ENCODE measurements around the gene ANKRD62.
"Not testable (repeated sequence)": the region's sequence is repeated elsewhere in the genome, so short reads cannot be mapped to it uniquely, and the experiment has no call there.

The ANKRD62 gene

GRCh38 chr18:12098374-12098773, 4.7 kb downstream of the ANKRD62 start:
- H3K9ac ChIP-seq (ENCODE audit: low read depth in 1 of 2, low read length in 2 of 2), result no peak overlapping the region
- H3K27me3 ChIP-seq (ENCODE audit: control insufficient read depth in 1 of 2, insufficient read depth in 2 of 2, low read length in 2 of 2), result no peaks in the 10 kb centered on the region
- H3K36me3 ChIP-seq (ENCODE audit: control insufficient read depth in 1 of 2, insufficient read depth in 2 of 2, low read length in 2 of 2), result no peaks in the 10 kb centered on the region
- H3K9me3 ChIP-seq (ENCODE audit: control insufficient read depth in 1 of 2, low read length in 2 of 2), result no peaks in the 10 kb centered on the region
- H3K4me1 ChIP-seq (ENCODE audit: control insufficient read depth in 1 of 2, insufficient read depth in 2 of 2, low read length in 2 of 2), result no peaks in the 10 kb centered on the region
- no peak overlapping the region for H3K4me3 ChIP-seq (ENCODE audit: low read depth in 1 of 2, low read length in 2 of 2)
- no peak overlapping the region for H3K27ac ChIP-seq (ENCODE audit: low read depth, low read length)

GRCh38 chr18:12099160-12099559, 5.5 kb downstream of the ANKRD62 start:
- Histone ChIP-seq H3K27ac (ENCODE audit: low read depth, low read length) (no peak overlapping the region), H3K4me3 (ENCODE audit: low read depth in 1 of 2, low read length in 2 of 2) (no peak overlapping the region), H3K4me1 (ENCODE audit: control insufficient read depth in 1 of 2, insufficient read depth in 2 of 2, low read length in 2 of 2) (no peaks in the 10 kb centered on the region), H3K27me3 (ENCODE audit: control insufficient read depth in 1 of 2, insufficient read depth in 2 of 2, low read length in 2 of 2) (no peaks in the 10 kb centered on the region), H3K9me3 (ENCODE audit: control insufficient read depth in 1 of 2, low read length in 2 of 2) (no peaks in the 10 kb centered on the region), H3K9ac (ENCODE audit: low read depth in 1 of 2, low read length in 2 of 2) (no peak overlapping the region), H3K36me3 (ENCODE audit: control insufficient read depth in 1 of 2, insufficient read depth in 2 of 2, low read length in 2 of 2) (no peaks in the 10 kb centered on the region)

- Histone ChIP-seq H3K9ac (ENCODE audit: low read depth in 1 of 2, low read length in 2 of 2) (no peak overlapping the region), H3K4me1 (ENCODE audit: control insufficient read depth in 1 of 2, insufficient read depth in 2 of 2, low read length in 2 of 2) (no peaks in the 10 kb centered on the region), H3K27me3 (ENCODE audit: control insufficient read depth in 1 of 2, insufficient read depth in 2 of 2, low read length in 2 of 2) (no peaks in the 10 kb centered on the region), H3K36me3 (ENCODE audit: control insufficient read depth in 1 of 2, insufficient read depth in 2 of 2, low read length in 2 of 2) (no peaks in the 10 kb centered on the region), H3K9me3 (ENCODE audit: control insufficient read depth in 1 of 2, low read length in 2 of 2) (no peaks in the 10 kb centered on the region), H3K27ac (ENCODE audit: low read depth, low read length) (no peak overlapping the region), H3K4me3 (ENCODE audit: low read depth in 1 of 2, low read length in 2 of 2) (no peak overlapping the region)
These were observed 7.6 kb downstream of the ANKRD62 start for GRCh38 chr18:12101266-12101665.

DNA sequence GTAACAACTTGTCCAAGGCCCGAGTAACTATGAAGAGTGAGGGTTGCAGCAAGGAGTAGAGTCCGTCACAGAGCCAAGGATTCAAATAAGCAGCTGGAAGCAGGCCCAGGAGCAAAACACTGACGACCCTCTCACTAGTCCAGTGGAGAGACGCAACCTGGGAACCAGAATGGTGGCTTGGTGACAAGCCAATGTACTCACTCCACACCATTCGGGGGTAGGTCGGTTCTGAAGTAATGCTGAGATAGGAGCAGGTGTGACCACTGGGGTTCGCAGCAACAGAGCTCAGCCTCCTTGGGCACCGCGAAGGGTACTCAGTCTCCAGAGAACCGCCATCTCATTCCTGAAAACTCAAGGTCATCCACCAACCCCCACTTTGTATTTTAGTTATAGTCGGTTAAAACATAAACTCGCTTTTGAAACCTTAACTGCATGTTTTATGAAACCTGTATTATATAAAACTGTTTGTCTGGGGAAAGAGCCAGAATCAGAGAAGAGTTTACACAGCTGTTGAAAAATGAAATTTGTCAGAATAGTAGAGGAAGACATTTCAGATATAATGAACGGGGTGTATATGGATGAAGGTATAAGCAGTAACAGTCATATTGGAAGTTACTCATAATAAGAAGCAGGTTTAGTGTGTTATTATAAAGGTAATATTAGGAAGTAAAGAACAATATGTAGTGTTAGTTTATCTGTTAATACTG, 8.6 kb downstream of the ANKRD62 start:
- H3K4me1 ChIP-seq (ENCODE audit: control insufficient read depth in 1 of 2, insufficient read depth in 2 of 2, low read length in 2 of 2), result no peaks in the 10 kb centered on the region
- H3K9ac ChIP-seq (ENCODE audit: low read depth in 1 of 2, low read length in 2 of 2), result no peak overlapping the region
- H3K27ac ChIP-seq (ENCODE audit: low read depth, low read length), result no peak overlapping the region
- H3K4me3 ChIP-seq (ENCODE audit: low read depth in 1 of 2, low read length in 2 of 2), result no peak overlapping the region
- no peaks in the 10 kb centered on the region for H3K27me3 ChIP-seq (ENCODE audit: control insufficient read depth in 1 of 2, insufficient read depth in 2 of 2, low read length in 2 of 2)
- no peaks in the 10 kb centered on the region for H3K36me3 ChIP-seq (ENCODE audit: control insufficient read depth in 1 of 2, insufficient read depth in 2 of 2, low read length in 2 of 2)
- no peaks in the 10 kb centered on the region for H3K9me3 ChIP-seq (ENCODE audit: control insufficient read depth in 1 of 2, low read length in 2 of 2)

GRCh38 chr18:12106471-12106870, 12.8 kb downstream of the ANKRD62 start:
- H3K36me3 ChIP-seq (ENCODE audit: control insufficient read depth in 1 of 2, insufficient read depth in 2 of 2, low read length in 2 of 2), result no peaks in the 10 kb centered on the region
- no peaks in the 10 kb centered on the region for H3K27me3 ChIP-seq (ENCODE audit: control insufficient read depth in 1 of 2, insufficient read depth in 2 of 2, low read length in 2 of 2)
- H3K4me3 ChIP-seq (ENCODE audit: low read depth in 1 of 2, low read length in 2 of 2), result no peak overlapping the region
- no peak overlapping the region for H3K27ac ChIP-seq (ENCODE audit: low read depth, low read length)
- no peaks in the 10 kb centered on the region for H3K9me3 ChIP-seq (ENCODE audit: control insufficient read depth in 1 of 2, low read length in 2 of 2)
- no peaks in the 10 kb centered on the region for H3K4me1 ChIP-seq (ENCODE audit: control insufficient read depth in 1 of 2, insufficient read depth in 2 of 2, low read length in 2 of 2)
- H3K9ac ChIP-seq (ENCODE audit: low read depth in 1 of 2, low read length in 2 of 2), result no peak overlapping the region

DNA sequence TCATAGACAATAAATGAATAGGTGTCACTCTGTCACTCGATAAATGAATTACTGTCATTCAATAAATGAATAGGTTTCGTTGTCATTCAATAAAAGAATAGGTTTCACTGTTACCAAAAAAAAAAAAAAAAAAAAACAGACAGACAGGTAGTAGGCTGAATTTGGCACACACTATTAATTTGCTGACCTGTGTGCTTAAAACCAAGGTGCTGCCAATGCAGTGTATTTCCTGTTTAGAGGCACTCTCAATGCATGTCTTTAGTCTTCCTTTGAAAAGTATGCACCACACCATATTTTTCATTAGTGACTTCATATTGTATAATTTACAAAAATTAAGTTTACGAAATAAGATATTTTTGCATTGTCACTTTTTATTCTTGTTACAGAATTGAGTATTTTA, 16.2 kb downstream of the ANKRD62 start:
- Histone ChIP-seq H3K27me3 (ENCODE audit: control insufficient read depth in 1 of 2, insufficient read depth in 2 of 2, low read length in 2 of 2) (no peaks in the 10 kb centered on the region), H3K9me3 (ENCODE audit: control insufficient read depth in 1 of 2, low read length in 2 of 2) (no peaks in the 10 kb centered on the region), H3K9ac (ENCODE audit: low read depth in 1 of 2, low read length in 2 of 2) (no peak overlapping the region), H3K4me1 (ENCODE audit: control insufficient read depth in 1 of 2, insufficient read depth in 2 of 2, low read length in 2 of 2) (no peaks in the 10 kb centered on the region), H3K4me3 (ENCODE audit: low read depth in 1 of 2, low read length in 2 of 2) (no peak overlapping the region), H3K27ac (ENCODE audit: low read depth, low read length) (no peak overlapping the region), H3K36me3 (ENCODE audit: control insufficient read depth in 1 of 2, insufficient read depth in 2 of 2, low read length in 2 of 2) (no peaks in the 10 kb centered on the region)

DNA sequence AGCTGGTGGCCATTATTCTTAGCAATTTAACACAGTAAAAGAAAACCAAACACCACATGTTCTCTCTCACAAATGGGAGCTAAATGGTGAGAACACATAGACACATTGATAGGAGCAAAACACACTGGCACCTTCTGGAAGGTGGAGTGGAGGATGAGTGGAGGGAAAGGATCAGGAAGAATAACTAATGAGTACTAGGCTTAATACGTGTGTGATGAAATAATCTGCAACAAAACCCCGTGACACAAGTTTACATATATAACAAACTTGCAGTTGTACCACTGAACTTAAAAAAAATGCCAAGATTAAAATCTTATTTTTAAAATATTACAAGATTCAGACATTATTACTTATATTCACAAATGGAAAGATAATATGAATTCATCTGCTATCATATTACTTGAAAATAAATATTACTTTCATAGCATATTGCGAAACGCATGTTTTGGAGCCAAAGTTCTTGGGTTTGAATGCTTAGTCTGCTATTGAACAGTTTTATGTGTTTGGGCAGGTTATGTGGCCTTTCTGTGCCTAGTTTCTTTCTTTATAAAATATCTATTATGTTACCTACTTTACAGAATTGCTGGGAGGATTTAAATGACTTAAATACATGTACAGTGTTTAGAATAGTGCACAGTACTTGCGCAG, 20.5 kb downstream of the ANKRD62 start:
- Histone ChIP-seq H3K9ac (ENCODE audit: low read depth in 1 of 2, low read length in 2 of 2) (no peak overlapping the region), H3K36me3 (ENCODE audit: control insufficient read depth in 1 of 2, insufficient read depth in 2 of 2, low read length in 2 of 2) (no peaks in the 10 kb centered on the region), H3K27me3 (ENCODE audit: control insufficient read depth in 1 of 2, insufficient read depth in 2 of 2, low read length in 2 of 2) (no peaks in the 10 kb centered on the region), H3K27ac (ENCODE audit: low read depth, low read length) (no peak overlapping the region), H3K9me3 (ENCODE audit: control insufficient read depth in 1 of 2, low read length in 2 of 2) (no peaks in the 10 kb centered on the region), H3K4me3 (ENCODE audit: low read depth in 1 of 2, low read length in 2 of 2) (no peak overlapping the region), H3K4me1 (ENCODE audit: control insufficient read depth in 1 of 2, insufficient read depth in 2 of 2, low read length in 2 of 2) (no peaks in the 10 kb centered on the region)

GRCh38 chr18:12119358-12119757, 25.7 kb downstream of the ANKRD62 start:
- no peaks in the 10 kb centered on the region for H3K9me3 ChIP-seq (ENCODE audit: control insufficient read depth in 1 of 2, low read length in 2 of 2)
- no peaks in the 10 kb centered on the region for H3K36me3 ChIP-seq (ENCODE audit: control insufficient read depth in 1 of 2, insufficient read depth in 2 of 2, low read length in 2 of 2)
- H3K27me3 ChIP-seq (ENCODE audit: control insufficient read depth in 1 of 2, insufficient read depth in 2 of 2, low read length in 2 of 2), result no peaks in the 10 kb centered on the region
- H3K27ac ChIP-seq (ENCODE audit: low read depth, low read length), result no peak overlapping the region
- no peaks in the 10 kb centered on the region for H3K4me1 ChIP-seq (ENCODE audit: control insufficient read depth in 1 of 2, insufficient read depth in 2 of 2, low read length in 2 of 2)
- H3K9ac ChIP-seq (ENCODE audit: low read depth in 1 of 2, low read length in 2 of 2), result no peak overlapping the region
- no peak overlapping the region for H3K4me3 ChIP-seq (ENCODE audit: low read depth in 1 of 2, low read length in 2 of 2)

DNA sequence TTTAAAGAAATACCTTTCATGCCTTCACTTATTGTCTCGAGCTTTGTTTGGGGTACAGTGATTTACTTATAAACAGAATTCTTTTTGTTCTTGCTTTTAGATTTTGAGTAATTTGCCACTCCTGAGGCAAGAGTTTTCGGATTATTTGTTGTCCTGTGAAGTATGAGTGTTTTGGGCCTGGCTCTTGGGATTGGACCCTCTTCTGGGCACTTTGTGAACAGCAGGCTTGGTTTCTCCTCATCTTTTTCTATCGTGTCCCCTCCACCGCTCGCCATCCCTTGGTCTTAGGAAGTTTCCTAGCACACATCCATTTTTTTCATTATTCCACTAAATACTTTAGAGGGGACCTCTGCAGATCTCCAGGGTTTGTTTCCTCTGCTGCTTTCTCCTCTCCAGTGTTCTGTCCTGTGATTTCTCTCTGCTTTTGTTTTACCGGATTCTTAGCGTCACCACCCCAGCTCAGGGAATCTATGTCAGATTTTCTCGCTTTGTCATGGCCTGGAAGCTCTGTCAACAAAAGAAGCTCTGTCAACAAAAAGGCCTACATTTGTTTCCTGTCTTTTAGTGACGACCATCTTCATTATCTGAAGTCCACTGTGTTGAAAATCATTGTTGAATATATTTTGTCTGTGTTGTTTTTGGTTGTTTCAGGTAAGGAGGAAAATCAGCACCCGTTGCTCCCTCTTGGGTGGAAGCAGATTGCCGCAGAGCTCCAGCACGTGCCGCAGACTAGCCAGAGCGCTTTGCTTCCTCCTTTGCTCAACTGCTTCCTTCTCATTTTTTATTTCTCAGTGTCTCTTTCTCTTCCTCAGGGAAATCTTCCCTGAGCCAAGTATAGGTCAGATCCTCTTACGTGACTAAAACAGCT, 27.8 kb downstream of the ANKRD62 start:
- no peak overlapping the region for H3K9ac ChIP-seq (ENCODE audit: low read depth in 1 of 2, low read length in 2 of 2)
- H3K4me3 ChIP-seq (ENCODE audit: low read depth in 1 of 2, low read length in 2 of 2), result no peak overlapping the region
- H3K27me3 ChIP-seq (ENCODE audit: control insufficient read depth in 1 of 2, insufficient read depth in 2 of 2, low read length in 2 of 2), result no peaks in the 10 kb centered on the region
- no peaks in the 10 kb centered on the region for H3K36me3 ChIP-seq (ENCODE audit: control insufficient read depth in 1 of 2, insufficient read depth in 2 of 2, low read length in 2 of 2)
- H3K27ac ChIP-seq (ENCODE audit: low read depth, low read length), result no peak overlapping the region
- no peaks in the 10 kb centered on the region for H3K4me1 ChIP-seq (ENCODE audit: control insufficient read depth in 1 of 2, insufficient read depth in 2 of 2, low read length in 2 of 2)
- no peaks in the 10 kb centered on the region for H3K9me3 ChIP-seq (ENCODE audit: control insufficient read depth in 1 of 2, low read length in 2 of 2)

- not testable (repeated sequence) for H3K36me3 ChIP-seq (ENCODE audit: control insufficient read depth in 1 of 2, insufficient read depth in 2 of 2, low read length in 2 of 2); H3K9ac ChIP-seq (ENCODE audit: low read depth in 1 of 2, low read length in 2 of 2); H3K4me1 ChIP-seq (ENCODE audit: control insufficient read depth in 1 of 2, insufficient read depth in 2 of 2, low read length in 2 of 2); H3K27me3 ChIP-seq (ENCODE audit: control insufficient read depth in 1 of 2, insufficient read depth in 2 of 2, low read length in 2 of 2); H3K4me3 ChIP-seq (ENCODE audit: low read depth in 1 of 2, low read length in 2 of 2); H3K9me3 ChIP-seq (ENCODE audit: control insufficient read depth in 1 of 2, low read length in 2 of 2); H3K27ac ChIP-seq (ENCODE audit: low read depth, low read length)
These were observed 28.4 kb downstream of the ANKRD62 start for GRCh38 chr18:12122043-12122389.
